Measurements from ENCODE around the gene ZBTB7B. TPM values are rescaled to one million over a fixed set of nuclear protein-coding genes. Genes with fewer than 3 reads are reported as not detected.
A peak's percentile ranks its signal among the peaks of the same experiment; 100 is the strongest.

ZBTB7B gene
- total RNA-seq, 1 experiment from 2014 or later, result 15.3 TPM

GRCh38 chr1:155042789-155043188 is 40.2 kb downstream of the ZBTB7B start:
- Histone ChIP-seq H3K27ac (no peak overlapping the region), H3K4me1 (replicated peaks) (peaks cover 9% of the 10 kb centered on the region), H3K27me3 (replicated peaks) (no peaks in the 10 kb centered on the region), H3K4me3 (no peak overlapping the region), H3K9me3 (replicated peaks) (no peaks in the 10 kb centered on the region), H3K36me3 (no peaks in the 10 kb centered on the region)
- no peak for DNase-seq (ENCODE audit: low read depth in 1 of 2, low spot score in 2 of 2)

- no peak overlapping the region for H3K27ac ChIP-seq
- no peak for DNase-seq (ENCODE audit: low read depth in 1 of 2, low spot score in 2 of 2)
- no peak overlapping the region for H3K4me3 ChIP-seq
- no peaks in the 10 kb centered on the region for H3K27me3 ChIP-seq (replicated peaks)
- peaks cover 9% of the 10 kb centered on the region for H3K4me1 ChIP-seq (replicated peaks)
- H3K9me3 ChIP-seq (replicated peaks), result no peaks in the 10 kb centered on the region
- H3K36me3 ChIP-seq, result no peaks in the 10 kb centered on the region
Measured at GRCh38 chr1:155043301-155043702, 40.7 kb downstream of the ZBTB7B start.

GRCh38 chr1:155043793-155044192 is 41.2 kb downstream of the ZBTB7B start:
- Histone ChIP-seq H3K27me3 (replicated peaks) (no peaks in the 10 kb centered on the region), H3K27ac (no peak overlapping the region), H3K9me3 (replicated peaks) (no peaks in the 10 kb centered on the region), H3K4me3 (no peak overlapping the region), H3K36me3 (no peaks in the 10 kb centered on the region), H3K4me1 (replicated peaks) (peaks cover 9% of the 10 kb centered on the region)
- DNase-seq (ENCODE audit: low read depth in 1 of 2, low spot score in 2 of 2), result no peak

- Histone ChIP-seq H3K27ac (no peak overlapping the region), H3K9me3 (replicated peaks) (no peaks in the 10 kb centered on the region), H3K27me3 (replicated peaks) (no peaks in the 10 kb centered on the region), H3K36me3 (no peaks in the 10 kb centered on the region), H3K4me1 (replicated peaks) (peaks cover 14% of the 10 kb centered on the region), H3K4me3 (no peak overlapping the region)
- no peak for DNase-seq (ENCODE audit: low read depth in 1 of 2, low spot score in 2 of 2)
Measured at GRCh38 chr1:155044365-155044764, 41.8 kb downstream of the ZBTB7B start.

GRCh38 chr1:155044812-155045657 is 42.4 kb downstream of the ZBTB7B start:
- Histone ChIP-seq H3K4me3 (no peak overlapping the region), H3K27me3 (replicated peaks) (no peaks in the 10 kb centered on the region), H3K9me3 (replicated peaks) (no peaks in the 10 kb centered on the region), H3K27ac (no peak overlapping the region), H3K4me1 (replicated peaks) (peaks cover 20% of the 10 kb centered on the region), H3K36me3 (no peaks in the 10 kb centered on the region)
- DNase-seq (ENCODE audit: low read depth in 1 of 2, low spot score in 2 of 2), result peak; percentile 63 to 82

GRCh38 chr1:155048449-155049334 is 46.1 kb downstream of the ZBTB7B start:
- Histone ChIP-seq H3K36me3 (no peaks in the 10 kb centered on the region), H3K9me3 (replicated peaks) (no peaks in the 10 kb centered on the region), H3K4me3 (no peak overlapping the region), H3K27ac (no peak overlapping the region), H3K27me3 (replicated peaks) (no peaks in the 10 kb centered on the region), H3K4me1 (replicated peaks) (peaks cover 44% of the 10 kb centered on the region)
- no peak for DNase-seq (ENCODE audit: low read depth in 1 of 2, low spot score in 2 of 2)

- Histone ChIP-seq H3K36me3 (no peaks in the 10 kb centered on the region), H3K27me3 (replicated peaks) (no peaks in the 10 kb centered on the region), H3K27ac (peak overlapping the region; percentile 31), H3K9me3 (replicated peaks) (no peaks in the 10 kb centered on the region), H3K4me1 (replicated peaks) (peaks cover 41% of the 10 kb centered on the region), H3K4me3 (peak overlapping the region; percentile 50)
- peak in 1 of 2 experiments; percentile 37 for DNase-seq (ENCODE audit: low read depth in 1 of 2, low spot score in 2 of 2)
Measured at GRCh38 chr1:155049651-155050559, 47.3 kb downstream of the ZBTB7B start.

- DNase-seq (ENCODE audit: low read depth in 1 of 2, low spot score in 2 of 2), result peak; percentile 84 to 85
- no peaks in the 10 kb centered on the region for H3K27me3 ChIP-seq (replicated peaks)
- H3K4me3 ChIP-seq, result peak within 1 kb of the TSS; percentile 50
- peaks cover 34% of the 10 kb centered on the region for H3K4me1 ChIP-seq (replicated peaks)
- peak within 1 kb of the TSS; percentile 31 for H3K27ac ChIP-seq
- H3K9me3 ChIP-seq (replicated peaks), result no peaks in the 10 kb centered on the region
- H3K36me3 ChIP-seq, result no peaks in the 10 kb centered on the region
Measured at GRCh38 chr1:155050560-155051341, 48.1 kb downstream of the ZBTB7B start, which contains the start of gene ADAM15. Gene ADAM15 (plus strand): TSS chr1:155051316. CDS start chr1:155051387, 71 bp downstream.

GRCh38 chr1:155051342-155051776 is 48.8 kb downstream of the ZBTB7B start:
- H3K36me3 ChIP-seq, result no peaks in the 10 kb centered on the region
- H3K4me3 ChIP-seq, result peak overlapping the region; percentile 50
- no peaks in the 10 kb centered on the region for H3K27me3 ChIP-seq (replicated peaks)
- no peak overlapping the region for H3K27ac ChIP-seq
- H3K9me3 ChIP-seq (replicated peaks), result no peaks in the 10 kb centered on the region
- peak in 1 of 2 experiments; percentile 55 for DNase-seq (ENCODE audit: low read depth in 1 of 2, low spot score in 2 of 2)
- peaks cover 34% of the 10 kb centered on the region for H3K4me1 ChIP-seq (replicated peaks)

- Histone ChIP-seq H3K4me1 (replicated peaks) (peaks cover 34% of the 10 kb centered on the region), H3K4me3 (peak overlapping the region; percentile 50), H3K27me3 (replicated peaks) (no peaks in the 10 kb centered on the region), H3K36me3 (no peaks in the 10 kb centered on the region), H3K9me3 (replicated peaks) (no peaks in the 10 kb centered on the region), H3K27ac (no peak overlapping the region)
- peak in 1 of 2 experiments; percentile 37 for DNase-seq (ENCODE audit: low read depth in 1 of 2, low spot score in 2 of 2)
Measured at GRCh38 chr1:155051777-155052398, 49.3 kb downstream of the ZBTB7B start.

- no peak for DNase-seq (ENCODE audit: low read depth in 1 of 2, low spot score in 2 of 2)
- Histone ChIP-seq H3K36me3 (no peaks in the 10 kb centered on the region), H3K9me3 (replicated peaks) (no peaks in the 10 kb centered on the region), H3K4me1 (replicated peaks) (peaks cover 34% of the 10 kb centered on the region), H3K27me3 (replicated peaks) (no peaks in the 10 kb centered on the region), H3K4me3 (peak overlapping the region; percentile 50), H3K27ac (no peak overlapping the region)
Measured at GRCh38 chr1:155052439-155053395, 50.1 kb downstream of the ZBTB7B start.

All from SJSA1 (cell line).